ENCODE data around the gene CXCR4.
"Not testable (repeated sequence)": the region's sequence is repeated elsewhere in the genome, so short reads cannot be mapped to it uniquely, and the experiment has no call there.

The CXCR4 gene

DNA sequence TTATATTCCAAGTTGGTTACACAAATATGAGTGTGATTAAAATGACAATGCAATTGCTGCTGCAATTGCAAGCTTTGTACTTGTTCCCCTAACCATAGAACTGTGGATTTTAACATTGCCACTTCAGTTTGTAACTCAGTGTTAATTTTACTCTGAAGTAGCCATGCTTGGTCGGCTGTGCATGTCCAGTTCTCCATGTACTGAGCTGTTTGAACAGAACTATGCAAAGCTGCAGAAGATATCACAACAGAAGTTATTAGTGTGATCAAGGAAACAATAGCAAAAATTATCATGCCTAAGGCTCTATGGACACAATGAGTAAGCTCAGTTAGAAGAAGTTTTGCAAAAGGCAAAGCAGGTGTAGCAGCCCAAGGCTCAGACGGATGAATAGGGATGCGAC is 45.3 kb downstream of the CXCR4 start:
- DNase-seq (ENCODE audit: low read depth) = no peak

- not testable (repeated sequence) for DNase-seq (ENCODE audit: low read depth)
Observed at GRCh38 chr2:136071887-136072286, 46.1 kb downstream of the CXCR4 start.

- no peak for DNase-seq (ENCODE audit: low read depth)
Observed at GRCh38 chr2:136070913-136071312, 47.0 kb downstream of the CXCR4 start.

- no peak for DNase-seq (ENCODE audit: low read depth)
Observed at GRCh38 chr2:136069773-136070172, 48.2 kb downstream of the CXCR4 start.

- DNase-seq (ENCODE audit: low read depth) = no peak
Observed at GRCh38 chr2:136068581-136069227, 49.2 kb downstream of the CXCR4 start.

DNA sequence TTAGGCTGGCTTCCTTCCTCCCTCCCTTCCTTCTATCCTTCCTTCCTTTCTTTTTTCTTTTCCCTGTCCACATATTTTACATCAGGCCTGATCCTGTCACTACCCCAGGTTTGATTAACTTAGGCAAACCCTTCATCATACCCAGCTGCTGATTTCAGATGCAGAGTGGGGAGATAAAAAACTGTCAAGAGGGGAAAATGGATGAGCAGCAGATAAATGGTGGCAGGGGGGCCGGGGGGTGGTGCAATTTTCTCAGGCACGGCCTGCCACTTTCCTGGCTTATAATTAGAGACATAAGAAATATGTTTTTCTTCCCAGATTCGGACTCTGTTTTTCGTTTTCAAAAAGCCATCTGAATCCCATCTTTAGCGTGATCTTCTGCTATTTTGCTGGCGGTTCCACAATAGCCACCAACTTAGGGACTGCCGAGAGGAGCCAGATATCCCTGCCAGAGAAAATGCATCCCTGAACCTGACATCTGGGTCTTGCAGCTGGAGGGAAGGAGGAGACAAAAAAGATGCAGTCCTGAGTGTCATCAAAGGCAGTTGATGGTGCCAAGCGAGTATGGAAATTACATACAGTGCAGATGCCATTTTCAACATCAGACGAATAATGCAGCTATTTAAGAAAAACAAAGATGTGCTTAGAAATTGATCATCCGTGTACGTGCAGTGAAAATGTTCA is 49.9 kb downstream of the CXCR4 start:
- DNase-seq (ENCODE audit: low read depth) = no peak

DNA sequence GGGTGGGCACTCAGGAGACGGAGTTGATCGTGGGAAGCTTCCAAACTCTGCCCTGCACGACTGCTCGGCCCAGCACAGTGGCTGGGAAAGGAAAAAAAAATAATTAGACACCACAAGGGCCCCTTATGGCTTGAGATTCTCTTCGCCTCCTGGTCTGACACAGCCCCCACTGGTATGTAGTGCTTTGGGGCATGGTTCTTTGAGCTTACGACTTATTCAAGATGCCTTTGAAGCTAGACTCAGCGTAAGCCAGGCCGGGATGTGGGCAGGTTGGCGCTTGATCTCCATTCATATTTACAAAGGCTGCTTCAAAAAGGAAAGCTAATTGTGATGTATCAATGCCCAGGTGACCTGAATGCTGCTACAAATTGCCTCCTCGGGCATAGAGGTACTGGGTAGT is 50.5 kb downstream of the CXCR4 start:
- DNase-seq (ENCODE audit: low read depth) = no peak

DNA sequence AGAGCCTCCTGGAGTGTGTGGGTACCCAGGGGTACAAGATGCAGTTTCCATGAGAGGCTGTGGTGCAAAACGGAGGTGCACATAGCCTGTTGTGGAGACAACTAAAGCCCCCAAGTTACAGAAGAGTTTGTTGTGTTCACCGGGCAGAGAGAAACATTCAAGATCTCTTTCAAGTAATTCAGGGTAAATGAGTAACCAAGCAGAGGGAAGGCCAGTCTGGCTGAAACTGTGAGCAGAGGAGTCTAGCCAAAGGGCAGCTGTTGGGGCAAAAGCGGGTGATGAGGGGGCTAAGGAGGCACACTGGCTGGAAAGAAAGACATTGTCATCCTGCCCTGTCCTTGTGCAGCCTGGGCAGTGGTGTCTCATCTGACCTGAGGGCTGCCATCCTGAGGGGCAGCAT is 52.0 kb downstream of the CXCR4 start:
- DNase-seq (ENCODE audit: low read depth) = no peak

- DNase-seq (ENCODE audit: low read depth) = no peak
Observed at GRCh38 chr2:136065384-136065783, 52.6 kb downstream of the CXCR4 start.
